NOMO-1 treated with dmso at 0.1 percent for 144 hours (cell line): ENCODE results near the gene ANGPTL4.
"Not testable (repeated sequence)": the region's sequence is repeated elsewhere in the genome, so short reads cannot be mapped to it uniquely, and the experiment has no call there.

ENCODE experiments used
- DNase-seq: peaks from one replicate; lab custom pipeline; 2025; ENCODE audit not compliant: unreplicated experiment; lab: John Stamatoyannopoulos, UW

Gene ANGPTL4

GRCh38 chr19:8334458-8335342 lies 29.3 kb upstream of the ANGPTL4 start:
- no peak for DNase-seq

GRCh38 chr19:8335343-8336071 lies 28.4 kb upstream of the ANGPTL4 start:
- DNase-seq: no peak

- no peak for DNase-seq
Observed at GRCh38 chr19:8336072-8336569, 27.8 kb upstream of the ANGPTL4 start.

- no peak for DNase-seq
Observed at GRCh38 chr19:8336660-8337059, 27.3 kb upstream of the ANGPTL4 start.

- DNase-seq: no peak
Observed at GRCh38 chr19:8337728-8338127, 26.2 kb upstream of the ANGPTL4 start.

GRCh38 chr19:8338835-8339234 lies 25.1 kb upstream of the ANGPTL4 start:
- DNase-seq: no peak

- DNase-seq: no peak
Observed at GRCh38 chr19:8340341-8341096, 23.4 kb upstream of the ANGPTL4 start.

- DNase-seq: not testable (repeated sequence)
Observed at GRCh38 chr19:8341504-8341903, 22.5 kb upstream of the ANGPTL4 start.

GRCh38 chr19:8342316-8342683 lies 21.7 kb upstream of the ANGPTL4 start:
- no peak for DNase-seq

GRCh38 chr19:8342684-8343482 lies 21.1 kb upstream of the ANGPTL4 start, which contains the start of gene KANK3:
KANK3 (minus strand) TSS chr19:8343262; CDS start chr19:8337828, 5,434 bp downstream.
- DNase-seq: peak; percentile 87

- DNase-seq: no peak
Observed at GRCh38 chr19:8343483-8343844, 20.5 kb upstream of the ANGPTL4 start.

- DNase-seq: not testable (repeated sequence)
Observed at GRCh38 chr19:8349629-8350372, 14.2 kb upstream of the ANGPTL4 start.

GRCh38 chr19:8352134-8352827 lies 11.7 kb upstream of the ANGPTL4 start:
- no peak for DNase-seq

- DNase-seq: not testable (repeated sequence)
Observed at GRCh38 chr19:8352845-8353244, 11.1 kb upstream of the ANGPTL4 start.

- DNase-seq: no peak
Observed at GRCh38 chr19:8355631-8356402, 8.1 kb upstream of the ANGPTL4 start.

GRCh38 chr19:8357007-8357521 lies 6.9 kb upstream of the ANGPTL4 start:
- no peak for DNase-seq

- DNase-seq: no peak
Observed at GRCh38 chr19:8358948-8359347, 5.0 kb upstream of the ANGPTL4 start.

- DNase-seq: no peak
Observed at GRCh38 chr19:8360196-8360595, 3.8 kb upstream of the ANGPTL4 start.
